ENCODE measurements around the gene SLC22A5.

GRCh38 chr5:132421462-132421861, 52.0 kb downstream of the SLC22A5 start:
- TF ChIP-seq CTCF (IDR thresholded peaks at IDR 0.05) (no peak), POLR2A (IDR thresholded peaks at IDR 0.05) (no peak)

All from heart left ventricle (tissue), 13 donors.